NCI-H187 (cell line): Measurements from ENCODE around the gene SUSD3.
A peak's percentile ranks its signal among the peaks of the same experiment; 100 is the strongest.

Experiments
- DNase-seq, 2 experiments: peaks; one replicate each; lab custom pipeline; 2025; lab: John Stamatoyannopoulos, UW

SUSD3 gene

GRCh38 chr9:93053781-93054331, 4.6 kb upstream of the SUSD3 start:
- DNase-seq = no peak

- no peak for DNase-seq
These were observed 3.5 kb upstream of the SUSD3 start for GRCh38 chr9:93054758-93055704.

GRCh38 chr9:93057042-93057702, 1.3 kb upstream of the SUSD3 start:
- DNase-seq = no peak

- DNase-seq = no peak
These were observed 672 bp upstream of the SUSD3 start for GRCh38 chr9:93057703-93058354.

GRCh38 chr9:93059011-93059714, 662 bp downstream of the SUSD3 start:
- no peak for DNase-seq

- DNase-seq = no peak
These were observed 1.4 kb downstream of the SUSD3 start for GRCh38 chr9:93059715-93060578.

GRCh38 chr9:93060746-93061259, 2.3 kb downstream of the SUSD3 start:
- no peak for DNase-seq

- DNase-seq = no peak
These were observed 2.8 kb downstream of the SUSD3 start for GRCh38 chr9:93061260-93061751.

- peak in 1 of 2 experiments; percentile 38 for DNase-seq
These were observed 3.6 kb downstream of the SUSD3 start for GRCh38 chr9:93061791-93062763.

GRCh38 chr9:93064392-93065134, 6.1 kb downstream of the SUSD3 start:
- DNase-seq = no peak

- DNase-seq = no peak
These were observed 6.7 kb downstream of the SUSD3 start for GRCh38 chr9:93065135-93065720.

GRCh38 chr9:93066978-93067603, 8.6 kb downstream of the SUSD3 start:
- no peak for DNase-seq

- DNase-seq = no peak
These were observed 10.5 kb downstream of the SUSD3 start for GRCh38 chr9:93068956-93069355.

- DNase-seq = peak in 1 of 2 experiments; percentile 4
These were observed 13.0 kb downstream of the SUSD3 start for GRCh38 chr9:93071464-93071863.

GRCh38 chr9:93072383-93072795, 13.9 kb downstream of the SUSD3 start:
- no peak for DNase-seq

GRCh38 chr9:93076101-93076791, 17.7 kb downstream of the SUSD3 start:
- no peak for DNase-seq

GRCh38 chr9:93076792-93077128, 18.3 kb downstream of the SUSD3 start:
- no peak for DNase-seq
